Prostate gland (tissue), 2 donors: ENCODE results near the gene XCR1.

Source experiments
- POLR2A ChIP-seq: fragments of 450-650 bp; IDR thresholded peaks from one replicate; pipeline ENCODE4 v1.6.1; 2016; ENCODE audit warnings: antibody characterized with exemption, mild to moderate bottlenecking
- POLR2AphosphoS5 ChIP-seq: sonication (generic); formaldehyde crosslinking; IDR thresholded peaks from one replicate; pipeline ENCODE4 v1.6.1; 2017; ENCODE audit warnings: antibody characterized with exemption
- TF ChIP-seq, protein P1 (sequence below), 4 experiments: fragments of 200-600 bp in 2 of 4; fragments of 450-650 bp in 2 of 4; sonication (generic) in 2 of 4; IDR thresholded peaks; 1 replicate in 3 of 4; 2 replicates in 1 of 4; pipeline ENCODE4 v1.5.1; 2016 to 2019; ENCODE audit warnings: antibody characterized with exemption in 4 of 4, mild to moderate bottlenecking in 2 of 4, moderate library complexity in 2 of 4

DNA sequence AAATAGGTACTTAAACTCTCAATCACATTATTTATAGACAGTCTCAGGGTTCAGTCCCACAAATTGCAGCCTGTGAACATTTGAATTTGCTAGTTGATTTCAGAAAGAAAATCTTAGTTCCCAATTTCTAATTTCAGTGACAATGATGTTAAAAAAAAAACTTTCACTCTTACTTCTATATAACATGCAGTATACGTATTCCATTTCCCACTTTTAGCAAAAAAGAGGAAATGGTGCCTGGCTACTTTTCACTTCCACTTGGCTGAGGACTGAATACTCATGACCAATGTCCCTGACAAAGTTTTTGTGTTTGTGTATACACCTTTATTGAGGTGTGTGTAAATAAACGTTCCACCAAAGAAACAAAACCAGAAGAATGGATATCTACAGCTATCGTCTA lies 32.1 kb upstream of the XCR1 start:
- TF ChIP-seq, protein P1, sequence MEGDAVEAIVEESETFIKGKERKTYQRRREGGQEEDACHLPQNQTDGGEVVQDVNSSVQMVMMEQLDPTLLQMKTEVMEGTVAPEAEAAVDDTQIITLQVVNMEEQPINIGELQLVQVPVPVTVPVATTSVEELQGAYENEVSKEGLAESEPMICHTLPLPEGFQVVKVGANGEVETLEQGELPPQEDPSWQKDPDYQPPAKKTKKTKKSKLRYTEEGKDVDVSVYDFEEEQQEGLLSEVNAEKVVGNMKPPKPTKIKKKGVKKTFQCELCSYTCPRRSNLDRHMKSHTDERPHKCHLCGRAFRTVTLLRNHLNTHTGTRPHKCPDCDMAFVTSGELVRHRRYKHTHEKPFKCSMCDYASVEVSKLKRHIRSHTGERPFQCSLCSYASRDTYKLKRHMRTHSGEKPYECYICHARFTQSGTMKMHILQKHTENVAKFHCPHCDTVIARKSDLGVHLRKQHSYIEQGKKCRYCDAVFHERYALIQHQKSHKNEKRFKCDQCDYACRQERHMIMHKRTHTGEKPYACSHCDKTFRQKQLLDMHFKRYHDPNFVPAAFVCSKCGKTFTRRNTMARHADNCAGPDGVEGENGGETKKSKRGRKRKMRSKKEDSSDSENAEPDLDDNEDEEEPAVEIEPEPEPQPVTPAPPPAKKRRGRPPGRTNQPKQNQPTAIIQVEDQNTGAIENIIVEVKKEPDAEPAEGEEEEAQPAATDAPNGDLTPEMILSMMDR (IDR thresholded peaks at IDR 0.05), result no peak
- TF ChIP-seq POLR2AphosphoS5 (no peak), POLR2A (no peak)
